ENCODE results near the gene C2orf81.
A peak's percentile ranks its signal among the peaks of the same experiment; 100 is the strongest.
"Not testable (repeated sequence)": the region's sequence is repeated elsewhere in the genome, so short reads cannot be mapped to it uniquely, and the experiment has no call there.

C2orf81 gene

DNA sequence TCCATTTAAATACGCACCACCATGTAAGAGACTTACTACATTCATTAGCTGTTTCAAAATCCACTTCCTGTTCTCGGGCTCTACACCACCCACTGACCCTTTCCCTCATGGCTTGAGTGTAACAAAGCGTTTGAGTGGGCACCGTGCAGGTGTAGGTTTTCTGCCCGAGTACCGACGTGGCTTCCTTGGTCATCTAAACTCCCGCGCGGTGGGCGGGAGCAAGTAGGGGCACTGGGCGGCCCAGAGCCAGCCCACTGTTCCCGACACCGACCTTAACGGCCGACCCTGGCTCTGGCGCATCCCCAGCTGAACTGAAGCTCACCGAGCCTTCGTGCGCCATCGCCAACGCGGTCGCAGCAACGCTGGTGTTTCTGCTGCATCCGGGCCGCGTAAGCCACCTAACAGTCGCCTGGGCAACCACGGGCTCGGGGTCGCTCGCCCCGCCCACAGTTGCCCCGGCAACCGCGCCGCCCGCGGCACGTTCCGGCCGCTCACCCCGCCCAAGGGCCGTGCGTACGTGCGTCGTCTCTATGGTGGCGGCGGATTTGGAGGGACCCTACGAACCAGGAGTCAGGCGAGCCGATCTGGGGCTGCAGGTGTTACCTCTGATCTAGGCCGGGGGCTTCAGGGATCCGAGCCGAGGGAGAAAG lies at the start of gene C2orf81, which contains the start of gene WDR54:
Gene C2orf81 (minus strand): TSS at position 399 of the 650 bp plus-strand sequence. CDS start 59 bp downstream, at position 340.
Gene WDR54 (plus strand): TSS at position 510 of the 650 bp plus-strand sequence. CDS start 424 bp downstream, outside the sequence.
- peak; percentile 68 for DNase-seq

DNA sequence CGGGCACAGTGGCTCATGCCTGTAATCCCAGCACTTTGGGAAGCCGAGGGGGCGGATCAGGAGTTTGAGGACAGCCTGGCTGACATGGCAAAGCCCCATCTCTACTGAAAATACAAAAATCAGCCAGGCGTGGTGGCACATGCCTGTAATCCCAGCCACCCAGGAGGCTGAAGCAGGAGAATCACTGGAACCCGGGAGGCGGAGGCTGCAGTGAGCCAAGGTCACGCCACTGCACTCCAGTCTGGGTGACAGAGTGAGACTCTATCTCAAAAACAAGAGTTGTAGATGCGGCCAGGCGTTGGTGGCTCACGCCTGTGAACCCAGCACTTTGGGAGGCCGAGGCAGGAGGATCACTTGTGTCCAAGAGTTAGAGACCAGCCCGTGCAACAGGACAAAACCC lies 49.3 kb upstream of the C2orf81 start:
- not testable (repeated sequence) for DNase-seq

DNA sequence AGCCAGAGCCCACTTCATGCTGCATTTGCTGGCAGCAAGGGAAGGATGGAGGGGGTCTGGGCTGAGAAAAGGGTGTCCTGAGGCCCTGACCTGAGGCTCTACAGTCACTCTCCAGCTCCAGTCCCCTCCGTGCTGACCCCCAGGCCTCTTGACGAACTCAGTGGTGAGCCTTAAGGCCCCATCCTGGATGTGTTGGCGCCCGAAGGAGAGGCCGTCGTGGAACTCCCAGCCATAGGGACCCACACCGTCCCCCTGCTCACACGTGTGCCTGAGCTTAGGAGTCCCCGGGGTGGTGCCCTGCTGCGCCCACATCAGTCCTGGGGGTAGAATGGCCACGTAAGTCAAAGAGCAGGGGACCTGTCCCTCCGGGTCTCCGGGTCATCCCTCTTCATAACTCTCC lies 43.0 kb upstream of the C2orf81 start:
- DNase-seq: no peak

DNA sequence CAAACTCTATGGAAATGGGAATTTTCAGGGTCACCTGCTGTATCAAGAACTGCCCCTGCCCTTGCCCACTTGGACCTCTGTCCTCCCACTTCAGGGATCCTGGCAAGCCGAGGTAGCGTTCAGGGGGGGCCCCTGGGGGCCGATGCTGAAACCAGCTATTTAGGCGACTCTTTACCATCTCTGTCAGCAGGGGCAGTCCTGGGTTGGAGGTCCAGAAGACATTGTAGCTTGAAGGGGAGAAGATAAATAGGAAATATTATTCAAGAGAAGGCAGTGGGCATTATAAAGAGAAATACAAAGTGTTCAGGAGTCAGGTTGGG lies 41.3 kb upstream of the C2orf81 start:
- DNase-seq: no peak

DNA sequence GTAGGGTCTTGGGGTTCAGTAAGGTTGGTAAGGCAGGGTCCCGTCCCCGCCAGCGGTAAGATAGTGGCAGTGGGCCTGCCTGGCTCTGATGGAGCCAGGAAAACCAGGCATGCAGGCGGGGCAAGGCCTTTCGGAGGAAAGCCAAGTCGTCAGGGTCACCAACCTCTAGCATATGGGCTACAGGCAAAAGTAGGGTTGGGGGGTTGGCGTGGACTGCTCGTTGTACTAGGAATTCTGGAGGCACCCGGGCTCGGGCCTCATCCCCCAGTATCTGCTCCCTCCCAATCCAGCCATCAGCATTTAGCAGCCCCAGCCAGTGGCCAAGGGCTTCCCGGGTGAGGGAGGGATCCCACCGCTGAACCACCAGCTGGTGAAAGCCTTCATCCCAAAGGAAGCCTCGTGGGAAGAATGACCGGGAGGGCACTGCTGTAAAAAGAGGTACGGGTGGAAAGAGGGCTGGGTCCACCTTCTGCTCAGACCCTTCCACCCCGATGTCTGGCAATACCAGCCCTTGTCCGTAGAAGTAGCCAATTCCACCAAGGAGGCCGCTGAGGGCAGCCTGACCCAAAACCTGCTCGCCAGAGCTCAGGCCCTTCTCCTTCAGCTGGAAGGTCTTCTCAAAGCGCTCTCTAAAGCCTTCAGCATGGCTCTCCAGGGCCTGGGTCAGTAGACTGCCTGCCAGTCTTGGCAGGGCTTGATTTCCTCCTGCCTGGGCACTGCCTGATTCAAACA lies 40.8 kb upstream of the C2orf81 start:
- DNase-seq: no peak

DNA sequence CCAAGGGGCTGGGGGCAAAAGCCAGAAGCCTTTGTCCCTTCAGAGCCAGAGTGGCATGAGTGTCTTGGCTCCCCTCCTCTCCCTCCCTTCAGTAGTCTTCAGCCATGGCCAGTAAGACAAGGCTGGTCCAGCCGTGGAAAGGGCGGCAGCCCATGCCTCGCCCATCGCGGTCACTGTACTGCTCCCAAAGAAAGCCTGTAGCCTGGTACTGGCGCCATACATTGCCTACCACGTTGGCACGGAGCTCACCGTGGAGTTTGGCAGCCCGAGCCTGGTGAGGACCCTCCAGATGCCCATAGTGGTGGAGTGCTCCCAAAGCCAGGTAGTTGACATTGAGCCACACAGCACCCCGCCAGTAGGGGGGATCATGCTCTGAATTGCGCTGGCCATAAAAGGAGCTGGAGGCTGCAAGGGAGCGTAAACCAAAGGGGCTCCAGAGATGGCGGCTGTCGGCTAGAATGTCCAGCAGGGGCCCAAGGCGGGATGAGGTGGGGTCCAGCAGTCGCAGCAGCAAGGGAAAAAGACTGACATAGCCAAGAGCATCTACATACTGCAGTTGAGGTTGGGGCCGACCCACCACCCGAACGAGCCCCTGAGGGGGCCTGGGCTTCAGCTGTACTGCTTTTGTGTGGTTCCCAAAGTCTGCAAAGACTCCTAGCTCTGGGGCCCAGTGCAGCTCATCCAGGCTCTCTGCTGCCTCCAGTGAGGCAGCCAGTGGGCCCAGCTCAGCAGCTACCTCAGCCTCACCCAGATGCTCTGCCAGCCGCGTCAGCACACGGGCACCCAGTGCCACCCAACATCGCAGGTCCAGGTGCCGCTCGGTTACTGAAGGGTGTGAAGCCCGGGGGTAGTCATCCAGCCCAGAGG lies 40.0 kb upstream of the C2orf81 start:
- DNase-seq: no peak

DNA sequence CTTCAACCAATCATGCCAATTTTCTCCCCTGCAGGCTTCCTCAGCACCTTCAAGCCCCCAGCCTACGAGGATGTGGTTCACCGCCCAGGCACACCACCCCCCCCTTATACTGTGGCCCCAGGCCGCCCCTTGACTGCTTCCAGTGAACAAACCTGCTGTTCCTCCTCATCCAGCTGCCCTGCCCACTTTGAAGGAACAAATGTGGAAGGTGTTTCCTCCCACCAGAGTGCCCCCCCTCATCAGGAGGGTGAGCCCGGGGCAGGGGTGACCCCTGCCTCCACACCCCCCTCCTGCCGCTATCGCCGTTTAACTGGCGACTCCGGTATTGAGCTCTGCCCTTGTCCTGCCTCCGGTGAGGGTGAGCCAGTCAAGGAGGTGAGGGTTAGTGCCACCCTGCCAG lies 38.8 kb upstream of the C2orf81 start:
- not testable (repeated sequence) for DNase-seq

DNA sequence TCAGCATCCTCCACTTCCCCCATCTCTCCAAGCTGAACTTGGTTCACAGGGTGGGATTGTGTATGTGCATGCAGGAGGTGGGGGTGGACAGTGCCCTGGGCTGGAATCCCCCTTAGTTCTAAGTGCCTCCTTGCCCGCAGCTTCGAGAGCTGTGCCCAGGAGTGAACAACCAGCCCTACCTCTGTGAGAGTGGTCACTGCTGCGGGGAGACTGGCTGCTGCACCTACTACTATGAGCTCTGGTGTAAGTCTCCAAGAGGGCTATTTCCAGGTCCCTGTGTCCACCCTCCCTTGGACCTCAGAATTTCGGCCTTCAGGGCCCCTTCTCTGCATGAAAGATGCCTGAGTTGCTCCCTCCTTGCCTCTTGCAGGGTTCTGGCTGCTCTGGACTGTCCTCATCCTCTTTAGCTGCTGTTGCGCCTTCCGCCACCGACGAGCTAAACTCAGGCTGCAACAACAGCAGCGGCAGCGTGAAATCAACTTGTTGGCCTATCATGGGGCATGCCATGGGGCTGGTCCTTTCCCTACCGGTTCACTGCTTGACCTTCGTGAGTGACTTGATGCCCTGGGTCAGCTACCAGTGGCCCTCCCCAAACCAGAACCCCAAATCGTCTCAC lies 38.2 kb upstream of the C2orf81 start:
- not testable (repeated sequence) for DNase-seq

DNA sequence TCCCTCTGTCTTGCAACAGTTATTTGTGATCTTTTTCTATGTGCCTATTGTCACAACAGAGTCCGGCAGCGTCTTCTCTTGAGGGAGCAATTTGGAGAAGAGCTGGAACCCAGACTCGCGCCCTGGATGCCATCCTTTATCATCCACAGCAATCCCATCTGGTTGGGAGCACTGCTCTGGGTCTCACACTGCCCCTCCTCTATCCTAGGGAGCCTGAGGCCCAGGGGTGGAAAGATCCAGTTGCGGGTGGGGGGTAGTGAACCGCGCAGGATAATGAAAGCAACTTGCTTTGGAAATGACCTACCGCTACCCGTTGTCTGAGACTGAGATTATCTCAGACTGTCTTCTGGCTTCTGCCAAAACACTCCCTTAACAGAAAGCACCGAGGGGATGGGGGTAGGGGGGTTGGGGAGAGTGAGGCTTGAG lies 37.5 kb upstream of the C2orf81 start:
- no peak for DNase-seq

DNA sequence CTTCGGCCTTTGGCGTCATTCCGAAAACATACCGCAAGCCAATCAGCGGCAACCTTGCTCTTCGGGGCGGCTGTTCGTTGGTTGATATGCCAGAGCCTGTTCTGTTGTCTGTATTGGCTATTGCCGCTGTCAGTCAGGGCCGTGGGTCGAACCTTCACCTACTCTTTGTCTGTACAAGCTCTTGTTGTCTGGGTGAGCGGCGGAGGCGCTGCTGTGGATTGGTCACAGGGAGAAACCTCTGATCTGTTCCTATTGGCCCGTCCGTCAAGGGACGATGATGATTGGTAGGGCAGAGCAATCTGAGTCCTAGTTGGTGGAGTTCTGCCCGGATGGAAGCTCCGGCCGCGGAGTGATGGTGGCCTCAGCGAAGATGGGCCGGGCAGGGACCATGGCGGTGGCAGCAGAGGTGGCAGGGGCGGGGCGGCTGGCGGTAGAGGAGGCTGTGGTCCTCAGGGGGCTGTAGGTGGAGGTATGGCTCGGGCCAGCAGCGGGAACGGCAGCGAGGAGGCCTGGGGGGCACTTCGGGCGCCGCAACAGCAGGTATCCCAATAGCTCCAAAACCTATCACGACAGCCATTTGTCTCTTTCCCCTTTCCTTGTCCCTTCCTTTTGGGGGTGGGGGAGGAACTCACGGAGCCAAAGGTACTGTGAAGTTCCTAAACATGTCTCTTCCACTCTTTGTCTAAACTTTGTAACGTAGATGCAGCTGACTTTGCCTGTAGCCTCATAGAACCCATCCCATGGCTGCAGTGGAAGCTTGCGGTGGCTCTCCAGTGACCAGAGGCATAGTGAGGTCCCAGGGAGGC lies 36.9 kb upstream of the C2orf81 start, which contains the start of gene WBP1:
Gene WBP1 (plus strand): TSS at position 307 of the 806 bp plus-strand sequence. CDS start 165 bp downstream, at position 472.
- peak; percentile 98 for DNase-seq

DNA sequence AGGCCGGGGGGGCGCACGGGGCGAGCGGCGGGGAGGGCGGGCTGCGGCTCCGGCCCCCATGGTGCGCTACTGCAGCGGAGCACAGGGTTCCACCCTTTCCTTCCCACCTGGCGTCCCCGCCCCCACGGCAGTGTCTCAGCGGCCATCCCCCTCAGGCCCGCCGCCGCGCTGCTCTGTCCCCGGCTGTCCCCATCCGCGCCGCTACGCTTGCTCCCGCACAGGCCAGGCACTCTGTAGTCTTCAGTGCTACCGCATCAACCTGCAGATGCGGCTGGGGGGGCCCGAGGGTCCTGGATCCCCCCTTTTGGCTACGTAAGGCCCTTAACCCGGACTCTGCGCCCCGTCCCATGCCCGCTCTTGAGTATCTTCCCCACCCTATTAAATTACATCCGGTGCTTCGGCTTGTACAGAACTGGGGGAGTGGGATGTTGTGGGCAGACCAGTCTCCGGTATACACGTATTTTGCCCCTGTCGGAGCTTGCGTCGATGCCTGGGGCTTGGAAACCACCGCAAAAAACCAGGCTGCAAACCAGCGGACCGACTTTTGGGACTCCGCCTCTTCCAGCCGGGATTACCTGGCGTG lies 36.2 kb upstream of the C2orf81 start:
- peak; percentile 18 for DNase-seq

DNA sequence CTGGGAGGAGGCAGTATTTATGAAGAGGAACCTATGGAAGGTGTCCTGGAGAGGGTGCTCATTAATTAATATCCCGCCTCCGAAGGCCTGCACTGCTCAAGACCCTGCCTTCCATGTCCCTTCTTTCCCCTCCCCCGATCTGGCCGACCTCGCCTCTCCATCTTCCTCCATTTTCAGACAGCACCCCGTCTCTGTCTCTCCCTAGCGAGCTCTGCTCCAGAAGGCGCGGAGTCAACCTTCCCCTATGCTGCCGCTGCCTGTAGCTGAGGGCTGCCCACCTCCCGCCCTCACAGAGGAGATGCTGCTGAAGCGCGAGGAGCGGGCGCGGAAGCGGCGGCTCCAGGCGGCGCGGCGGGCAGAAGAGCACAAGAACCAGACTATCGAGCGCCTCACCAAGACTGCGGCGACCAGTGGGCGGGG lies 35.7 kb upstream of the C2orf81 start:
- no peak for DNase-seq

DNA sequence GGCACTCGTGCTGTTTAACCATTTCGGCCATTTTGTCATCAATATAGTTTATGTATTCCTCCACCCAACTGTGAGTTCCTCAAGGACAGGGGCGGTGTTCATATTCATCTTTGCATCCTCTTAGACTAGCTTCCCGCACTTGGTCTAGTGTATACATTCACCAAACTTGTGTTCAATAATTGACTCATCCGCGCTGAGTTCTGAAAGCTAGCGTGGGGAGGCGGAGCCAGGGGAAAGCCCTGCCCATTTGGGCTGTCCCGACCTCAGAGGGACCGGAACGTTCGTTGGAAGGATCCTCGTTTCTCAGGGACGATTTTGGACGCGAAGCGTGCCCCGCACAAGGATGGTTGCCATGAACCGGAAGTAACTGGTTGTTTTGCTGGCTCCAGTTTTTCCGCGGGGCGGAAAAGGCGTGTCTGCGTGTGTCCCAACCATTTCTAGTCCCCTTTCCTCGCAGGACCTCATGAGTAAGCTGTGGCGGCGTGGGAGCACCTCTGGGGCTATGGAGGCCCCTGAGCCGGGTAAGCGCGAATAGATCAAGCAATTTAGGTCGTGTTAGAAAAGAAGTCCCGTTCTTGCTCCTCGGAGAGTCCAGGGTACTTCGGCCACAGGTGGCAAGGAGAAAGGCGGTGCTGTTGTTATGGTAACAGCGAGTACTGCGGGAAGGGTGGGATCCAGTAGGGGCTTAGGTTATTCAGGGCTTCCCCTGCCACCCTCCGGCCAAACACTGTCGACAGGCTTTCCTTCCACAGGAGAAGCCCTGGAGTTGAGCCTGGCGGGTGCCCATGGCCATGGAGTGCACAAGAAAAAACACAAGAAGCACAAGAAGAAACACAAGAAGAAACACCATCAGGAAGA lies 33.5 kb upstream of the C2orf81 start, which contains the start of gene INO80B:
Gene INO80B (plus strand): TSS at position 434 of the 858 bp plus-strand sequence. CDS start 30 bp downstream, at position 464.
- DNase-seq: peak; percentile 92

DNA sequence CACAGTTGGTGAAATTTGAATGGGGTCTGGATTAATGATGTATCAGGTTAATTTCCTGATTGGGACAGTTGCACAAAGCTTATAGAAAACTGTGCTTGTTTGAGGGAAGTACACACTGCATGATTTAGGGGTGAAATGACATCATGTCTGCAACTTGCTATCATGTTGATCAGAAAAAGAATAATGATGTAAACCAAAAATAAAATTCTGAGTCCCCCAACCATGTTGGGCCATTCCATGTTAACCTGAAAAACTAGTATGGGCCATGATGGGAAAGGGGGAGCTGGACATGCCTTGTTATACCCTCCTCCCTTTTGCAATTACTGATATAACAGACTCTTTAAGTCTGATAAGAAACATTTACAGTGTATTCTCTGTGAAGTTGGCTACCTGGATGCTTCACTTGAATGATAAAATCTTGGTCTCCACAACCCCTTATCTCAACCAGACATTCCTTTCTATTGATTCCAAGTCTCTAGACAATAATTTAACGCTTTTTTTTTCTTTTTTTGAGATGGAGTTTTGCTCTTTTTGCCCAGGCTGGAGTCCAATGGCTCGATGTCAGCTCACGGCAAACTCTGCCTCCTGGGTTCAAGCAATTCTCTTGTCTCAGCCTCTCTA lies 29.3 kb upstream of the C2orf81 start:
- no peak for DNase-seq

DNA sequence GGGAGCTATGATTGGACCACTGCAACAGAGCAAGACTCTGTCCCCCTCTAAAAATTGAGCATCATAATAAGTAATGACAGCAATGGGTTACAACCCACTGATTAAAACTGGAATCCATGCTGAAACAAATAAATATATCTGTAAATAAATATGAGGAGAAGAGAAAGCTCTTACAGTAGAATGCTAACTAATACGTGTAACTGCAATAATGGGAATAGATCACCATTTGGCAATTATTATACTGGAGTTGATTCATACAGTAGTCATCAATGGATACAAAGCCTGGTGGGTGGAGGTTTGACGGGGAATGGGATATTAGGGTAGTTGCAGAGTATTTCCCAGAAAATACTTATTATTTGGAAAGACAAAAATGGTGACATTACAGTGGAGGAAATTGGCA lies 27.4 kb upstream of the C2orf81 start:
- no peak for DNase-seq

DNA sequence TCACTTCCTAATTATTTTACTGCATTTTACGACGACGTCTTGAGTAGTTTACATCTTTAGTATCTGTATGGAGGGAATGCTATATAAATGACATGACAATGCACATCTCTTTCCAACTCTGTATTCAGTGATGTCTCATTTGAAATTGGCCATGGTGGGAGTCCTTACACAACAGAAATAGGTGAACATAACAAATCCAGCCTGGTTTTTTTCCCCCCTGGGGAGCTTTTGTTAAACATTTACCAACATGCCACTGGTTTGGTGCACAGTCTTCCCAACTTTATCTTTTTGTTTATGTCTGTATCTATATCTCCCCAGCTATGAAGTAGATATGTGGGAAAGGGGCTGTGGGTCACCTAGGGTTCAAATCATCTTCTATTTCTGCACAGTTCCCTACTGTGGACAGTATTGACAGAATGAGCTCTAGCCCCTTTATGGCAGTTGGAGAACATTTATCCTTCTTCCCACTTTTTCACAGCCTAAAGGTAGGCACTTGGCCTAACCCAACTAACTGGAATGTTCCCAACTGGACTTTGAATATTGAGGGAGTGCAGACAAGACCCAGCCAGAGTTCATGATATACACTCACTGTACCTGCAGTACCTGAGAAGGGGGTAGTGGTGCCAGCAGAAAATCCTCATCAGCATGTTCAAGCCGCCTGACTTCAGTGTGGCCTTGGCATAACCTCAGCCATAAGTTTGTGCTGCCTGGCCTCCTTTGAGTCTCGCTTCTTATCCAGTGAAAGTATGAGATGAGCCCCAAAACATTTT lies 26.0 kb upstream of the C2orf81 start:
- DNase-seq: no peak

DNA sequence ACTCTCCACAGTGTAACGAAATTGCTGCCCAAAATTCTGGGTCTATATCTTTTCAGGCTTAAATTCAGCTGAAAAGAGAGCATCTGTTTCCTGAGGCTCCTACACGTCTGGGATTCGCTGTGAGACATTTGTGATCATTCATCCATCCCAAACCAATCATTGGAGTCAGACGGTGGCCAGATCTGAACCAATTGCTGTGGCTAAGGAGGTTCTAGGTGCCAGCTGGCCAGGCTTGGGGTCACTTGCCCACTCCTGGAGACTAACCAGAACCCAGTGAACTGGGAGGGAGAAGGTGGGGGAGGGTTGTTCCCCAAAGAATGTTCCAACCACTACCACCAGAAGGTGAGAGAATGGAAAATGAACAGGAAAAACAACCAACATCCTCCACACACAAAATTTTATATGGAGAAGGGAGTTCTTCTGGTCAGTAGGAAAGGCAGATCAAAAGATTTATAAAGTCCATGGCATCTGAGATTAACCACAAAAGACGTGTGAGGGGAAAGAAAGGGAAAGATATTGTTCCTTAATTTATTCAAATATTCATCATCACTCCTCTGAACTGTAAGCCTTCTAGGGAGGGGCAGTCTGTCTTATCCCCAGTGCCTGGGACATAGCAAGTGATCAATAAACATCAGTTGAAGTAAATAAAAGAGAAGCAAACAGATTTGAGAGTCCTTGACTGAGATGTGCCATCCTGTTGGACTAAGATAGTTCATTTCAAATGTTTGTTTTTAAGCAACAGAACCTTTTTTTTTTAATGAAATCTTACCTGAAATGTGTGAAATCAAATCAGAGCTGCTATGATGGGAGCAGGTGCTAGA lies 23.3 kb upstream of the C2orf81 start:
- DNase-seq: no peak

All from GOT3 (cell line).